ENCODE data around the gene HES5.

Gene HES5

DNA sequence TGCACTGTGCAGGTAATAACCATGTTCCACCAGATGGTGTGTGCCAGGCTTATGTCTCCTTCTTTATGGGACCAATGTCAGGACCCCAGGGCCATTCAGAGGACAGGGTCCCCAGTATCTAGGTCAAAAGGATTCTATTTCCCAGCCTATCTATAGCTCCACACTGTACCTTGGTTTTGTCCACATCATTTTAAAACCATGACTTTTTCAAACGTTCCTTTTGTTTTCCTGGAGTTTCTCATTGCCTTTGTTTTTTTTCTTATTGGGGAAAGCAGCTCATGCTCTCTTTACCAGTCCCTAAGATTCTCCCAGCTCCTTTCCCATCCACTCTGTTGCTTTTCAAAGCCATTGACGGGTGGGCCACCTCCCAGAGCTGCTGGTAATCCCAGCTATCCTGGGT, 41.4 kb downstream of the HES5 start:
- H3K36me3 ChIP-seq (ENCODE audit: control insufficient read depth, insufficient read depth, low read length): no peaks in the 10 kb centered on the region
- no peak overlapping the region for H3K4me2 ChIP-seq (ENCODE audit: low read length)
- no peaks in the 10 kb centered on the region for H3K9me3 ChIP-seq (ENCODE audit: control insufficient read depth, low read length)
- no peaks in the 10 kb centered on the region for H3K79me2 ChIP-seq
- no peak overlapping the region for H2AFZ ChIP-seq
- no peak overlapping the region for H3K4me3 ChIP-seq (ENCODE audit: low read depth, low read length)
- H3K27ac ChIP-seq: no peak overlapping the region
- H3K9ac ChIP-seq: no peak overlapping the region
- TF ChIP-seq, protein P1, sequence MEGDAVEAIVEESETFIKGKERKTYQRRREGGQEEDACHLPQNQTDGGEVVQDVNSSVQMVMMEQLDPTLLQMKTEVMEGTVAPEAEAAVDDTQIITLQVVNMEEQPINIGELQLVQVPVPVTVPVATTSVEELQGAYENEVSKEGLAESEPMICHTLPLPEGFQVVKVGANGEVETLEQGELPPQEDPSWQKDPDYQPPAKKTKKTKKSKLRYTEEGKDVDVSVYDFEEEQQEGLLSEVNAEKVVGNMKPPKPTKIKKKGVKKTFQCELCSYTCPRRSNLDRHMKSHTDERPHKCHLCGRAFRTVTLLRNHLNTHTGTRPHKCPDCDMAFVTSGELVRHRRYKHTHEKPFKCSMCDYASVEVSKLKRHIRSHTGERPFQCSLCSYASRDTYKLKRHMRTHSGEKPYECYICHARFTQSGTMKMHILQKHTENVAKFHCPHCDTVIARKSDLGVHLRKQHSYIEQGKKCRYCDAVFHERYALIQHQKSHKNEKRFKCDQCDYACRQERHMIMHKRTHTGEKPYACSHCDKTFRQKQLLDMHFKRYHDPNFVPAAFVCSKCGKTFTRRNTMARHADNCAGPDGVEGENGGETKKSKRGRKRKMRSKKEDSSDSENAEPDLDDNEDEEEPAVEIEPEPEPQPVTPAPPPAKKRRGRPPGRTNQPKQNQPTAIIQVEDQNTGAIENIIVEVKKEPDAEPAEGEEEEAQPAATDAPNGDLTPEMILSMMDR (IDR thresholded peaks at IDR 0.05): no peak
- H3K27me3 ChIP-seq (ENCODE audit: control insufficient read depth, insufficient read depth, low read length): no peaks in the 10 kb centered on the region
- no peaks in the 10 kb centered on the region for H3K4me1 ChIP-seq

DNA sequence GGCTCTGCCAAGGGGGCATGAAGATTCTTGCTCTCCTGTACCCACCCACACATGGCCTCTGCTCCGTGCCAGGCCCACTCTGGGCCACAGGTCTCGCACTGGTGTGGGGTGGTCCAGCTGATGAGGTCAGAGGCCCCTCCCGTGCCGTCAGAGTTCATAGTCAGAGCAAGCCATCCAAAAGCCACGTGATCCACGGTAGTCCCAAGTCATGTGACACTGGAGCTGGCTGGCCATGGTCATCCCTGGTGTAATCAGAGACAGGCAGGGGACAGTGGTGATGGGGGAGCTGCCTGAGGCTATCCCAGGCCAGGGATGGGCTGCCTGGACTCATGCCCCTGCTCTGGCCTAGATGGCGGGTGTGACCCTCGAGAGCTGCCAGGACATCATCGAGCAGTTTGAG, 43.5 kb downstream of the HES5 start:
- no peak overlapping the region for H2AFZ ChIP-seq
- no peak overlapping the region for H3K4me2 ChIP-seq (ENCODE audit: low read length)
- H3K4me1 ChIP-seq: peaks cover 3% of the 10 kb centered on the region
- no peaks in the 10 kb centered on the region for H3K79me2 ChIP-seq
- H3K36me3 ChIP-seq (ENCODE audit: control insufficient read depth, insufficient read depth, low read length): no peaks in the 10 kb centered on the region
- no peak overlapping the region for H3K4me3 ChIP-seq (ENCODE audit: low read depth, low read length)
- TF ChIP-seq, protein P1 (IDR thresholded peaks at IDR 0.05): no peak
- H3K27ac ChIP-seq: no peak overlapping the region
- no peak overlapping the region for H3K9ac ChIP-seq
- no peaks in the 10 kb centered on the region for H3K27me3 ChIP-seq (ENCODE audit: control insufficient read depth, insufficient read depth, low read length)
- H3K9me3 ChIP-seq (ENCODE audit: control insufficient read depth, low read length): no peaks in the 10 kb centered on the region

DNA sequence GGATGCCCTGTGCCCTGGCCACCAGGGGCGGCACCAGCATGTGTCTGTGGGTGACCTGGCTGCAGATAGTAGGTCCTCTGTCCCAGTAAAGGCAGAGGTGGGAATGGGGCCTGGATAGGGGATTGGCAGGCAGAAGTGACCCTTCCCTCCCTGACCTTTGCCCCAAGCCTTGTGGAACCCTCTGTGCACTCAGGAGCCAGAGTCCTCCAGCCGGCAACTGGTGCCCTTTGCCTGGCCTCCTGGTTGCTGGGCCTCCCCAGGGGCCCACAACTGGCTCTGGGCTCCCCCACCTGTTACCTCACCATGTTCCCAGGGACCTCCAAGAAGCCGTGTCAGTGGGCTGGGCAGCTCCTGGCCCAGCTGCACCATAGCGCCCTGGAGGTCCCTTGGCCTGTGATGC, 44.0 kb downstream of the HES5 start:
- H3K4me1 ChIP-seq: peaks cover 8% of the 10 kb centered on the region
- no peak overlapping the region for H3K4me3 ChIP-seq (ENCODE audit: low read depth, low read length)
- TF ChIP-seq, protein P1 (IDR thresholded peaks at IDR 0.05): no peak
- no peak overlapping the region for H3K27ac ChIP-seq
- no peaks in the 10 kb centered on the region for H3K36me3 ChIP-seq (ENCODE audit: control insufficient read depth, insufficient read depth, low read length)
- no peaks in the 10 kb centered on the region for H3K9me3 ChIP-seq (ENCODE audit: control insufficient read depth, low read length)
- no peaks in the 10 kb centered on the region for H3K27me3 ChIP-seq (ENCODE audit: control insufficient read depth, insufficient read depth, low read length)
- no peaks in the 10 kb centered on the region for H3K79me2 ChIP-seq
- H3K4me2 ChIP-seq (ENCODE audit: low read length): no peak overlapping the region
- no peak overlapping the region for H2AFZ ChIP-seq
- no peak overlapping the region for H3K9ac ChIP-seq

DNA sequence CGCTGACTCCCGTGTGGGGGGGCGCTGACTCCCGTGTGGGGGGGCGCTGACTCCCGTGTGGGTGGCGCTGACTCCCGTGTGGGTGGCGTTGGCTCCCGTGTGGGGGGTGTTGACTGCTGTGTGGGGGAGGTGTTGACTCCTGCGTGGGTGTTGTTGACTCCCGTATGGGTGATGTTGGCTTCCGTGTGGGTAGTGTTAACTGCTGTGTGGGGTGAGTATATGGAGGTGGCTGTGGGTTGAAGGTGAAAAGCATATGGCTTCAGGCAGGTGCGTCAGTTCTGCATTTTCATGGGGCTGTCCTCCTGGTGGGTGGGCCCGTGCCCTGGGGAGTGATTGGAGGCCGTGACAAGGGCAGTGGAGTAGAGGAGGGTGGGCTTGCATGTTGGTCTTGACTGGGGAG, 46.1 kb downstream of the HES5 start:
- Histone ChIP-seq H3K4me1 (peaks cover 21% of the 10 kb centered on the region), H3K9ac (no peak overlapping the region), H3K27me3 (ENCODE audit: control insufficient read depth, insufficient read depth, low read length) (no peaks in the 10 kb centered on the region), H3K4me2 (ENCODE audit: low read length) (no peak overlapping the region), H3K27ac (no peak overlapping the region), H2AFZ (no peak overlapping the region), H3K36me3 (ENCODE audit: control insufficient read depth, insufficient read depth, low read length) (no peaks in the 10 kb centered on the region), H3K79me2 (no peaks in the 10 kb centered on the region), H3K4me3 (ENCODE audit: low read depth, low read length) (no peak overlapping the region), H3K9me3 (ENCODE audit: control insufficient read depth, low read length) (no peaks in the 10 kb centered on the region)
- TF ChIP-seq, protein P1 (IDR thresholded peaks at IDR 0.05): no peak

DNA sequence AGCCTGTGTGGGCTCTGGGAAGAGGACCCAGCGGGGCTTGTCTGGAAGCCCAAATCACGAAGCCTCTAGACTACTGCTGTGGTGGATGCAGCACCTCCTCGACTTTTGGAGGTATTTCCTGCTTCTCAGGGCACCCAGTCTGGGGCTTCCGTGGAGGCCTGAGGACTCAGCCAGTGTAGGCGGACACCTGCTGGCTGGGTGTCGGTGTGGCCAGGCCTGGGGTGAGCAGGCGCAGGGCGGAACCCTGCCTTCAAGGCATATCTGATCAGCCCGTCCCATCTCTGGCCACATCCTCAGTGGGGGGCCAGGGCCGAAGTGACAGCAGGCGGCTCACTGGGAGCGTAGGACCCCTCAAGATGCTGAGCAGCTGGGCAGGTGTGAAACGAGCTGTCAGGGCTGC, 47.0 kb downstream of the HES5 start:
- Histone ChIP-seq H3K4me1 (peaks cover 21% of the 10 kb centered on the region), H3K4me2 (ENCODE audit: low read length) (no peak overlapping the region), H3K36me3 (ENCODE audit: control insufficient read depth, insufficient read depth, low read length) (no peaks in the 10 kb centered on the region), H3K27me3 (ENCODE audit: control insufficient read depth, insufficient read depth, low read length) (no peaks in the 10 kb centered on the region), H3K9me3 (ENCODE audit: control insufficient read depth, low read length) (no peaks in the 10 kb centered on the region), H3K79me2 (no peaks in the 10 kb centered on the region), H2AFZ (no peak overlapping the region), H3K27ac (no peak overlapping the region), H3K4me3 (ENCODE audit: low read depth, low read length) (no peak overlapping the region), H3K9ac (no peak overlapping the region)
- TF ChIP-seq, protein P1 (IDR thresholded peaks at IDR 0.05): no peak
